ENCODE data around the gene RHEBL1. TPM values are rescaled to one million over a fixed set of nuclear protein-coding genes. Genes with fewer than 3 reads are reported as not detected.

RHEBL1 gene
- total RNA-seq, 1 donor from 2014 or later, result 0.72 TPM

- Mint-ChIP-seq H3K4me1 (ENCODE audit: low read depth) (no peaks in the 10 kb centered on the region), H3K27me3 (no peaks in the 10 kb centered on the region), H3K27ac (no peak overlapping the region), H3K36me3 (ENCODE audit: insufficient read depth) (peaks cover 11% of the 10 kb centered on the region), H3K4me3 (ENCODE audit: low read depth) (no peak overlapping the region), H3K9me3 (ENCODE audit: low read depth) (no peaks in the 10 kb centered on the region)
- no peak for DNase-seq (ENCODE audit: low spot score, unreplicated experiment)
- TF ChIP-seq CTCF (IDR thresholded peaks at IDR 0.05; ENCODE audit: unreplicated experiment), result no peak
These were observed 31.4 kb downstream of the RHEBL1 start for GRCh38 chr12:49038291-49038955.

GRCh38 chr12:49037947-49038237, 31.9 kb downstream of the RHEBL1 start:
- Mint-ChIP-seq H3K27ac (no peak overlapping the region), H3K36me3 (ENCODE audit: insufficient read depth) (peaks cover 12% of the 10 kb centered on the region), H3K27me3 (no peaks in the 10 kb centered on the region), H3K4me3 (ENCODE audit: low read depth) (no peak overlapping the region), H3K9me3 (ENCODE audit: low read depth) (no peaks in the 10 kb centered on the region), H3K4me1 (ENCODE audit: low read depth) (no peaks in the 10 kb centered on the region)
- DNase-seq (ENCODE audit: low spot score, unreplicated experiment), result no peak
- no peak for TF ChIP-seq CTCF (IDR thresholded peaks at IDR 0.05; ENCODE audit: unreplicated experiment)

- TF ChIP-seq CTCF (IDR thresholded peaks at IDR 0.05; ENCODE audit: unreplicated experiment), result no peak
- H3K27me3 Mint-ChIP-seq, result no peaks in the 10 kb centered on the region
- no peak for DNase-seq (ENCODE audit: low spot score, unreplicated experiment)
- H3K9me3 Mint-ChIP-seq (ENCODE audit: low read depth), result no peaks in the 10 kb centered on the region
- H3K4me3 Mint-ChIP-seq (ENCODE audit: low read depth), result no peak overlapping the region
- H3K36me3 Mint-ChIP-seq (ENCODE audit: insufficient read depth), result peaks cover 11% of the 10 kb centered on the region
- no peaks in the 10 kb centered on the region for H3K4me1 Mint-ChIP-seq (ENCODE audit: low read depth)
- H3K27ac Mint-ChIP-seq, result no peak overlapping the region
These were observed 32.5 kb downstream of the RHEBL1 start for GRCh38 chr12:49037111-49037946.

GRCh38 chr12:49036029-49036428, 33.8 kb downstream of the RHEBL1 start:
- Mint-ChIP-seq H3K27me3 (no peaks in the 10 kb centered on the region), H3K36me3 (ENCODE audit: insufficient read depth) (peaks cover 11% of the 10 kb centered on the region), H3K27ac (no peak overlapping the region), H3K4me1 (ENCODE audit: low read depth) (no peaks in the 10 kb centered on the region), H3K9me3 (ENCODE audit: low read depth) (no peaks in the 10 kb centered on the region), H3K4me3 (ENCODE audit: low read depth) (no peak overlapping the region)
- no peak for TF ChIP-seq CTCF (IDR thresholded peaks at IDR 0.05; ENCODE audit: unreplicated experiment)
- no peak for DNase-seq (ENCODE audit: low spot score, unreplicated experiment)

GRCh38 chr12:49034286-49034622, 35.5 kb downstream of the RHEBL1 start:
- Mint-ChIP-seq H3K27ac (no peak overlapping the region), H3K4me3 (ENCODE audit: low read depth) (no peak overlapping the region), H3K36me3 (ENCODE audit: insufficient read depth) (peaks cover 11% of the 10 kb centered on the region), H3K27me3 (no peaks in the 10 kb centered on the region), H3K4me1 (ENCODE audit: low read depth) (no peaks in the 10 kb centered on the region), H3K9me3 (ENCODE audit: low read depth) (no peaks in the 10 kb centered on the region)
- TF ChIP-seq CTCF (IDR thresholded peaks at IDR 0.05; ENCODE audit: unreplicated experiment), result no peak
- no peak for DNase-seq (ENCODE audit: low spot score, unreplicated experiment)

Measured in progenitor cell of endocrine pancreas (in vitro differentiated cells).